GM19328 (cell line): ENCODE results near the gene ASPHD1.
"Not testable (repeated sequence)": the region's sequence is repeated elsewhere in the genome, so short reads cannot be mapped to it uniquely, and the experiment has no call there.

Source experiments
- ATAC-seq: cut with Tn5 transposase; IDR thresholded peaks from one replicate; pipeline ENCODE4 v1.9.1; 2021; ENCODE audit warnings: mild to moderate bottlenecking, moderate library complexity; ENCODE audit not compliant: unreplicated experiment

Gene ASPHD1

DNA sequence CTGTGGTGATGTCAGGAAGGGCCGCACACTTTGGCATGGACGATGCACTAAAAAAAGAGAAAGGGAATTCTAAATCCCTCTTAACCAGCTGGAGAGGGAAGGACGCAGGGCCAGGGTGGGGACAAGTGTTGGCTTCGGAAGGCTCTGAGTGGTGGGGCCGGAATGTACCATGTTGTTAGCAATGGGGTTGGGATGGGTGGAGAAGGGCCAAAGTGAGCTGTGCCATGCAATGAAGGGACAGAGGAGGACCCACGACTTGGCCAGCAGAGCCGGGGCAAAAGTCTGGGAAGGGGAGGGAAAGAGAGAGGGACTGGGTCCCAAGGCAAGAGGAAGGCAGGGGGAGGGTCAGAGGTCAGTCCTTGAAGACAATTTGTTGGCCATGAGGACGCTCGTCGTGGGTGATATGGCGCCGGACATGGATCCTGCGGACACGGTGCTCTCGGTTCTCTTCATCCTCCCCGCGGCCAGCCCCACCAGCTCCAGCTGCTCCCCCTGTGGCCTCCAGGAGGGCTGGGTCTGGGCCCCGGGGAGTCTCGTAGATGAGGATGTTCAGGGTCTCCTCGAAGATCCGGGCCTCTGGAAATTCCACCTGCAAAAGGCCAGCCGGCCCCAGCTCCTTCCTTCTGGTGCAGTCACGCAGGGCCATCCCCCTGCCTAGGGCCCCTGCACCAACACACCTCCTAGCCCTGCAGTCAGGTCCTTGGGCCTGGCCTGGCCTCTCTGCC lies 6.4 kb downstream of the ASPHD1 start:
- ATAC-seq = no peak

DNA sequence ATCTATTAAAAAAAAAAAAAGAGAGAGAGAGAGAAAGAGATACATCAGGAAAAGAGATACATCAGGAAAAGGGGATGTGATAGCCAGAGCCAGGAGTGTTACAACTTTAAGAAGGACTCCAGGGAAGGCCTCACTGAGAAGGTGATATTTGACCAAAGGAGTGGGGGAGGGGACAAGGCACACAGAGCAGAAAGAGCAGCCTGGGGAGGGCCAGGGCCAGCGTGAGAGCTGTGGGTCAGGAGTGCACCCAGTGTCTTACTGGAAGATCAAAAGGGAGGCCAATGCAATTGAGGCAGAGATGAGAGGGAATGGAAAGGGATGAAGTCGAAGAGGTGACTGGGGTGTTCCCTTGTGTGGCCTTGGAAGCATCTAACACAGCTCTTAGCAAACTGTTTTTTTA lies 7.7 kb downstream of the ASPHD1 start:
- ATAC-seq = no peak

DNA sequence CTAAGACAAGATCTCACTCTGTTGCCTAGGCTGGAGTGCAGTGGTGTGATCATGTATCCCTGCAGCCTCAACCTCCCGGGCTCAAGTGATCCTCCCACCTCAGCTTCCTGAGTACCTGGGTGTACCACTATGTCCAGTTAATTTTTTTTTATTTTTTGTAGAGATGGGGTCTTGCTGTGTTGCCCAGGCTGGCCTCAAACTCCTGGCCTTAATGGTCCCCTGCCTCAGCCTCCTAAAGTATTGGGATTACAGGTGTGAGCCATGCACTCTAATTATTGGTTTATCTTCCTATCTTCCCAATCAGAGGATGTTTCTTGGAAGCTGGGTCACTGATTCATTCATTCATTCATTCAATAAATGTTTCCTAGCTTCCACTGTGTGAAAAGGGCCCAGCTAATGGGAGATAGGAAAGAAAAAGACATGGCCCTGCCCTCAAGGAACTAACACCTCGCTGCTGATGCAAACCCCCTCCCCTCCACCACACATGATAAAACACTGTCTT lies 8.5 kb downstream of the ASPHD1 start:
- no peak for ATAC-seq

DNA sequence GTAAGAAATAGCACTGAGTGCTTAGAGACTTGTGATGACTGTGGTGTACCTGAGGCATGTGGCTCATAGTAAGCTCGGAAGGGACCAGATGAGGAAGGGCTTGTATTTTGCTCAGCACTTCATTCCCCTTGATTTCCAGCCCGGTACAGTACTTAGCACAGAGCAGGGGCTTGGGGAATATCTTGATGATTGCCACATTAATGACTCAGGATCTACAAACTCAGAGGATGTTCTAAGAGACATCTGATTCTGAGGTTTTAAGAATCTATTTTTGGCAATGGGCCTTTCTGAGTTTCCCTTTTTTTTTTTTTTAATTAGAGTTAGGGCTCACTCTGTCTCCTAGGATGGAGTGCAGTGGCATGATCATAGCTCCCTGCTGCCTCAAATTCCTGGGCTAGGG lies 9.1 kb downstream of the ASPHD1 start:
- ATAC-seq = no peak

DNA sequence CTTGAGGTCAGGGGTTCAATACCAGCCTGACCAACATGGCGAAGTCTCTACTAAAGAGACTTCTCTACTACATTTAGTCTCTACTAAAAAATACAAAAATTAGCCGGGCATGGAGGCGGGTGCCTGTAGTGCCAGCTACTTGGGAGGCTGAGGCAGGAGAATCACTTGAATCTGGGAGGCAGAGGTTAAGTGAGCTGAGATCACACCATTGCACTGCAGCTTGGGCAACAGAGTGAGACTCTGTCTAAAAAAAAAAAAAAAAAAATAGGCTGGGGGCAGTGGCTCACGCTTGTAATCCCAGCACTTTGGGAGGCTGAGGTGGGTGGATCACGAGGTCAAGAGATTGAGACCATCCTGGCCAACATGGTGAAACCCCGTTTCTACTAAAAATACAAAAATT lies 9.6 kb downstream of the ASPHD1 start:
- ATAC-seq = not testable (repeated sequence)

DNA sequence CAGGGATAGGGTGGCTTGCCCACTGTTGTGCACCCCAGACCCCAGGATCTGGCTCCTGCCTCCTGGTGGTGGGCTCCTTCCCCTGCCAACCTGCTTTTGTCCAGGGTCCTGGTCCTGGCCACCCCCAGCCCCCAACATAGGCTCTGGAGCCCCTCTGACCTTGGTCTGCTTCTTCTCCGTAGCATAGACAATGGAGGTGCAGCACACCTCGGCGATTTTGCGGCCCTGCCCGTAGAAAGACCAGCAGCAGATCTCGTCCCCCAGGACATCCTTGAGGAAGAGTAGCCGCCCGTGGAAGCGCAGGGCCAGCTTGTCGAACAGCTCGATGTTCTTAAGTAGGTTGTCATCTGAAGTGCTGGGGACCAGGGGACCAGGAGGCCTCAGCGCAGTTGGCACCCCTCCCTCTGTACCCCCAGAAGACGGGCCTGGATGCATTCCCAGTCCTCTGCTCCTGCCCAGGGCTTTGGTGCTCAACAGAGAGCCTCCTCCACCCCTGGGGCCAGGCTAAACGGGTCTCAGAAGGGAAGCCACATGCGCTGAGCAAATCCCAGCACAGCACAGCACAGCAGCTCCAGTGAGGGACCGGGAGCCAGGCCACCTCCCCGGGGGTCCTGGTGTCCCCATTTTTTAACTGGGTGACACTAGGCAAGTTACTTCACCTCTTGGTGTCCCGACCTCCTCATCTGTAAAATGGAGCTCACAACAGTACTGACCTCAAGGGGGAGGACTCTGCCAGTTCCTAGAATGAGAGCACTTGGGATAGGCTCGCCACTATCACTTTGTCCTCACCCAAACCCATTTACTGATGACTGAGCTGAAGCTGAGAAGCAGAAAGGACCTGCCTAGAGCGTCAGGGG lies 10.8 kb downstream of the ASPHD1 start:
- ATAC-seq = no peak

DNA sequence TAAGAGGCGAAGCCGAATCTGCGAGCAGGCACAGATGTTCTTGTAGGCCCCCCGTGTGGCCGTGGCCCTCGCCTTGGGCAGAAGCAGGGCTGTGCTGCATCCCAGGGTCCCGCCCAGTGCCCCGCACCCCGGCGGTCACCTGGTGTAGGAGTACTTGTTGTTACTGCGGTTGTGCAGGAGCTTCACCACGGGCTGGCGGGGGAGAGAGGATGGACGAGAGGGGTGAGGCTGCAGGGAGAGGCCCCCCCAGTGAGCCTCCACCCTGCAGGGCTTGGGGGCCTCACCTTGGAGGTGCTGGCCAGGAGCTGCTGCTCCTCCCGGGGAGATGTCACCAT lies 11.4 kb downstream of the ASPHD1 start:
- ATAC-seq = no peak

DNA sequence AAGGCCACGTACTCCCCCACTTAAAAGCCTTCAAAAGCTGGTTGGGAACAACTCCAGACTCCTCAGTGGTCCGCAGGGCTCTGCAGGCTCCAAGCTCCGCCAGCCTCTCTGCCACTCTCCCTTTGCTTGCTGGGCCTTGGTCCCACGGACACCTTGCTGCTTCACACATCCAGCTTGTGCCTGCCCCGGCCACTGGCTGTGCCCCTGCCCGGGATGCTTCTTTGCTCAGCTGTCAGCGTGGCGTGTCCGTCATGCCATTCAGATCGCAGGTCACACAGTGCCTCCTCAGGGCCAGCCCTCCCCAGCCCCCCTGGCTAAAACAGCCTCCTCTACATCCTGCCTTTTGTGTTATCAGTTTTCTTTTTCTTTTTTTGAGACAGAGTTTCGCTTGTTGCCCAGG lies 11.8 kb downstream of the ASPHD1 start:
- ATAC-seq = no peak

DNA sequence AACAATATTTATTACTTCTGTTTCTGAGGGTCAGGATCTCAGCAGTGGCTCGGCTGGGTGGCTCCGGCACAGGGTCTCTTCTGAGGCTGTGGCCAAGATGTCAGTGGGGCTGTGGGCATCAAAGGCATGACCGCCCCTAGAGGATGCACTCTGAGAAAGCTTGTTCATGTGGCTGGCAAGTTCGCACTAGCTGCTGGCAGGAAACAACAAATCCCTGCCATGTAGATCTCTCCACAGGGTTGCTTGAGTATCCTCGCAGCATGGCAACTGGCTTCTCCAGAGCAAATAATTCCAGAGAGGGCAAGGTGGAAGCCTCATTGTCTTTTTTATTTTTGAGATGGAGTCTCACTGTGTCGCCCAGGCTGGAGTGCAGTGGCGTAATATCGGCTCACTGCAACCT lies 13.2 kb downstream of the ASPHD1 start:
- no peak for ATAC-seq

DNA sequence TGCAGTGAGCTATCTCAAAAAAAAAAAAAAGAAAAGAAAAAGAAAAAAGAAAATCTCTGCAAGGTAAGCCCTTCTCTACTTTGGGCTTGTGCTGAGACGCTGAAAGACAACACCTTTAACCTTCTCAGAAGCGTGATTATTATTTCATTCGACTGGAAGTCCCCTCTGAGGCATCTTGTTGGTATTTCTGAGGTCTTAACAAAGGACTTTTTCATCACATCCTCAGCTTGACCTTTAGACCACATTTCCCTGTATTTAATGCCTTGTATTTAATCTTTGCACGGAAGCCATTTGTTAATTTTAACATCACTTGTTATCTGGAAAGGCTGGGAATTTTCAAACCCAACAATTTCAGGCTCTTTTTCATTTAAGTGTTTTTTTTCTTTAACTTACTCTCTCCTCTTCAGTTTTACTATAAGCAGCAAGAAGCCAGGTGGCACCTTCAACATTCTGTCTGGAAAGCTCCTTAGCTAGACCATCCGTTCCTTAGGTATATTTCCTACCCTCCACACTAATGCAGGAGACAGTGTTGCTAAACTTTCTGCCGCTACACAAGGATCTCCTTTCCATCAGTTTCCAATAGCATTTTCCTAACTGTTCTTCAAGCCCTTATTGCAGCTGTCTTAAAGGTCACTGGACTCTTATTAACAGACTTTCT lies 15.4 kb downstream of the ASPHD1 start:
- no peak for ATAC-seq

DNA sequence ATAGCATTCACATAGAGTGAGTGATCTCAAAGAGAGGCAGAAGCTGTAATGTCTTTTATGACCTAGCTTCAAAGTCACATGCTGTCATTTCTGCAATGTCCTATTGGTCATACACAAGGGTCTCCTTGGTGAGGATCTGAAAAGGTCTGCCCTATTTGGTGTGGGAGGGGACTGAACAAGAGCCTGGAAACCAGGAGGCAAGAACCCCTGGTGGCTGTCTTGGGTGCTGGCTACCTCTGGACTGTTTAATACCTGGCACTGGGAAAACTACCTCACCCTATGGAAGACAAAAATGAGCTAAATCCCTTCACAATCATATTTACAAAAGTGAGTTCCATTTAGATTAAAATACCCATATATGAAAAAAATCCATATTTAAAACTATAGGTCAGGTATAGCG lies 16.7 kb downstream of the ASPHD1 start:
- no peak for ATAC-seq

DNA sequence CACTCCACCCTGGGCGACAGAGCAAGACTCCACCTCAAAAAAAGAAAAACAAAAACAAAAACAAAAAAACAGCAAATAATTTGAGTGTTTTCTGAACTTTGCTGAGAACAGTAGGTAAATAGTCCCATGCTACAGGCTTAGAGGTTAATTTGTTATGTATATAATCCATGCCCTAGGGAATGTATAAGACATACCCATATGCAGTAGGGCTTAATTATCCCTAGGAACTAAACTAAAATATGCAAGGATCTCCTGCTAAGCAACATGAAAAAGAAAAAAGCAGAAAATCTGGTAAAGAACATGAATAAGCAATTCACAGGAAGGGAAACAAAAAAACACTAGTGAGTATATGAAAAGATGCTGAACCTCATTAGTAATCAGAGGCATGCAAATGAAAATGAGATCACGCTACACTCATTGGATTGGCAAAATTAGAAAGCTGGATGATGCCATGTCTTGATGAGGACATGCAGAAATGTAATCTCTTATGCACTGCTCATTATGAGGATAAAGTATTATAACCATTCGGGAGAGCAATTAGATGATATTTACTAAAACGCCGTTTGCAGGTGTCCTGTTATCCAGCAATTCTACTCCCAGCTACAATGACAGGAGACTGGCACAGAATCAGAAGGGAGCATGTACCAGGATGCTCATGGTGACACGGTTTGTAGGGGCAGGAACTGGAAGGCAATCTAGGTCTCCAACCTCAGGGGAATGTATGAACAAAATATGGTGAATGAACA lies 20.2 kb downstream of the ASPHD1 start:
- no peak for ATAC-seq

DNA sequence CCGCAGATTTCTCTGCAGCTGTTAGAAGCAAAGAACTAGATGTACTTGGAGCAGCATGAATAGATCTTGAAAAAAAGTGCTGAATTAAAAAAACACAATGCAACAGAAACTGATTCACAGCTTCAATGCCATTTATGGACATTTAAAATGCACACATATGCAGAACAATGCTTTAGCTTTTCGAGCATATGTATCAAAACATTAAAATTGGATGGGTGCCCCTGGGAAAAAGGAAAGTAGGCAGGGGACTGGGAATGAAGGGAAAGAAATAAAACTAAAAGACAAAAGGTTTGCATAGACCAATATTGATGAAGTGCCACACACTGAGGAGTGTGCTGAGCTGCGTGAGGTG lies 20.7 kb downstream of the ASPHD1 start:
- ATAC-seq = no peak

DNA sequence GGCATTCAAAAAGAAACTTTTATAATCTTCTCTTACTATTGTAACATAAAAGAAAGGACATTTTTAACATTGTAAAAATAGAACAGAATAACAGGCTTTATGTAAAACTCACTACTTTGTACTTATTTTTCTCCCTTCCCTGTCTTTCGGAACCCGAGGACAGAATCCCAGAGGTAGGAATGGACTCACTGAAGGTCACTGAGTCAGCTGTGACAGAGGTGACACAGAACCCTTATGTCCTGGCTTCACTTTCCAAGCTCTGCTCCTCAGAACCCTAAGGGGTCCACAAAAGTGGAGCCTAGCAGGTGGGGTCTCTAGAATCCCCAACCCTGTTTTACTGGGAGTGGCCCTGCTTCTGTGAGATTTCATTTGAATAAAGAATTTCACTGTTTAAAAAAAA lies 22.0 kb downstream of the ASPHD1 start:
- ATAC-seq = no peak

DNA sequence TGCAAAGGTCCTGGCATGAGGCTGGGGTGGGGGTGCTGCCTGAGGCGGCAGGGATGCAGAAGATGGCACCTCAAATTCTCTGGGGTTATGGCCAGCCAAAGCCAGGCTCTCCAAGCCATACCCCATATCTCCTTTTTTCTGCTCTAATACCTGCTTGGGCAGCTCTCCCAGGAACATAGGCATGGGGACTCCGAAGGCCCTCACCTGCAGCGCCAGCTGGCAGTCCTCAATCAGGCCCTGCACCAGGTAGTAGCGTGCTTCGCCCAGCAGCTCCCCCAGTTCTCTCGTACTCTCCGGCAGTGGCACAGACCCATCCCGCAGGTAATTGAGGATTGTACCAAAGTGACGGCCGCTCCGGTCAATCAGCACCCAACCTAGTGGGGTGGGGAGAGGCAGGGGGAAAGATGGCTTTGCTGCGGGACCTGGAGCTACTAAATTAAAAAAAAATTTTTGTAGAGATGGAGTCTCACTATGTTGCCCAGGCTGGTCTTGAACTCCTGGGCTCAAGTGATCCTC lies 22.8 kb downstream of the ASPHD1 start:
- ATAC-seq = no peak

DNA sequence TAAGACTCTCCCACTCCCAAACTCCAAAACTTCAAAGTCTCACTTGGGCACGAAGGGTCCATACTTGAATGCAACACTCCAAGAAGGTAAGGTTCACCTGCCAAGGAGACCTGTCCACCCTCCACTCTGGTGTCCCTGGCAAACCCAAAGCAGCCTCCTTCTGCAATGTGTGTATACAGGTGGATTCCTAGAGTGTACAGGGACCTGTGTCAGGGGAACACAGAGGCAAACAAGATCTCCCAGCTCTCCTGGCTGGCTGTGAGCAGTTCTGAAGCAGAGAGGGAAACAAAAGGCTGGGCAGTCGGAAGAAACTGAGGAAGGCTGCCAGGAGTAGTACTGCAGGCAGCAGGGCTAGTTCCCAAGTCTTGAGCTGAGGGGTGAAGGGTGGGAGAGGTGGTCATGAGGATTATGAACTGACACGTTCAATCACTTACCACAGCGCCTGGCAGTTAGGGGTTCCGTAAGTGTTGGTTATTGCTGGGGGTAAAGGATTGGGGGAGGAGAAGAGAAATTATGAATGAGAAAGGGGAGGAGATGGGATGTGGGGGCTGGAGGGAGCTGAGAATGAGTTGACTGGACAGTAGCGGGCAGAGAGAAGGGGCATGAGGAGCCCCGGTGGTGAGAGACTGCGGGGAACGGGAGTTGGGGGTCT lies 24.9 kb downstream of the ASPHD1 start:
- no peak for ATAC-seq

DNA sequence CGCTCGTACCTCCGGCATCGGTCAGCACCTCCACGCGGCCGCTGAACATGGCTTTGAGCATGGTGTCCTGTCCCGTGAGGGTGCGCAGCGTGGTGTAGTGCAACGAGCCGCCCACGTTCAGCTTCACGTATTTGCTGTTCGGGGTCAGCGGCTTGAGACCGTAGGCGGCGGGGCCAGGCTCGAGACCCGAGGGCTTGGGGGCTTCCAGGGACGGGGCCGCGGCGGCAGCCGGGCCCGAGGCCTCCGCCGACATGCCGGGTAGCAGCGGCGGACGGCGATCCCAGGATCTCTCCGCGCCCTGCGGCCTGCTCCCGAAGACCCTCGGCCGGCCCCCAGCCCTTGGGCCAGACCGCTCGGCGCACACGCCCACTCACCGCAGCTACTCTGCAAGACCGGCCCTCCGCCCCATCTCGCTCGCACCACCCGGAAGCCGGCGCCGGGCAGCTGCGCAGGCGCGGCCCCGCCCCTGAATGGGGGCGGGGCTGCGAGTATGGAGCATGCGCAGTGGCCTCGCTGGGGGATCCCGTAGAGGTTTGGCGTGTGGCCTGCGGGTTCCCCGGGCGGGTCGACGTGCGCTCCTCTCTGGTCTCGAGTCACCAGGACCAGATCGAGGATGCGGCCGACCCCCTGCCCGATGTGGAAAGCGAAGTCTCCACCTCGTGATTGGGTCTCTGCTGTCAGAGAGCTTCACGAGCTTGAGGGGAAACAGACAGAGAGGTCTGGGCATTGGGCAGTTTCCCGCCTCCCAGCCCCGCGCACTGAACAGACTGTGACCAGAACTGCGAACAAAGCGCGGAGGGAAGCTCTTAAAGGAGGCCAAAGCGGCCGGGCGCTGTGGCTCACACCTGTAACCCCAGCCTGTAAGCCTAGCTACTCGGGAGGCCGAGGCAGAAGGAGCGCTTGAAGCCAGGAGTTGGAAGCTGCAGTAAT lies 25.8 kb downstream of the ASPHD1 start, which contains the start of gene KCTD13:
Gene KCTD13 (minus strand): TSS at position 446 of the 930 bp plus-strand sequence. CDS start 193 bp downstream, at position 253.
- peak; percentile 80 for ATAC-seq

DNA sequence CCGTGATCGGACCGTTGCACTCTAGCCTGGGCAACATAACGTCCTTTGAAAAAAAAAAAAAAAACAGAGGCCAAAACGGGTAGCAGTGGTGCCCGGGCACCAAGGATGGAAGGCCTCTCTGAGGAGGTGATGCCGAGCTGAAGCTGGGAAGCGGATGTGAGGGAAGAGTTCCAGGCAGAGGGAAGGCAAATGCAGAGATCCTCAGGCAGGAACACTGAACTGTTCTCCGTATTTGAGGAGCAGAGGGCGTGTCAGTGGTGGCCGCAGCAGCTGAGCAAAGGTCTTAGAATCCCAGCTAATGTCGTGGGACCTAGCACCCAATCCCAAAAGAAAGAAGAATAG lies 26.4 kb downstream of the ASPHD1 start:
- ATAC-seq = no peak
